HUES6 (cell line): ENCODE results near the gene ATAD3C.

Source experiments
- H3K27ac ChIP-seq: 2 replicates; pipeline ENCODE4 v1.7.0; 2013; ENCODE audit warnings: low read depth, mild to moderate bottlenecking, low read length, inconsistent platforms
- H3K27me3 ChIP-seq: 2 replicates; pipeline ENCODE4 v1.6.1; 2013; ENCODE audit warnings: low read length; ENCODE audit not compliant: control insufficient read depth, insufficient read depth
- H3K36me3 ChIP-seq: 2 replicates; pipeline ENCODE4 v1.6.1; 2013; ENCODE audit warnings: low read length; ENCODE audit not compliant: control insufficient read depth, insufficient read depth
- H3K4me1 ChIP-seq: 2 replicates; pipeline ENCODE4 v1.6.1; 2013; ENCODE audit warnings: low read length; ENCODE audit not compliant: control insufficient read depth, insufficient read depth
- H3K4me3 ChIP-seq: 2 replicates; pipeline ENCODE4 v1.5.1; 2013; ENCODE audit warnings: low read depth, low read length
- H3K9ac ChIP-seq: one replicate; pipeline ENCODE4 v1.6.1; 2013; ENCODE audit warnings: mild to moderate bottlenecking, low read length
- H3K9me3 ChIP-seq: 2 replicates; pipeline ENCODE4 v1.6.1; 2013; ENCODE audit warnings: low read depth, low read length; ENCODE audit not compliant: control insufficient read depth, insufficient read depth

Gene ATAD3C

GRCh38 chr1:1432951-1433803 lies 16.3 kb upstream of the ATAD3C start:
- H3K27me3 ChIP-seq = peaks cover 7% of the 10 kb centered on the region; the same call in 1 of the 2 replicates
- H3K4me1 ChIP-seq = peaks cover 61% of the 10 kb centered on the region
- H3K36me3 ChIP-seq = no peaks in the 10 kb centered on the region
- peak overlapping the region; percentile 62; the same call in 1 of the 2 replicates for H3K4me3 ChIP-seq
- peak overlapping the region; percentile 87 for H3K9ac ChIP-seq
- no peaks in the 10 kb centered on the region for H3K9me3 ChIP-seq
- H3K27ac ChIP-seq = peak overlapping the region; percentile 84; the same call in 1 of the 2 replicates

DNA sequence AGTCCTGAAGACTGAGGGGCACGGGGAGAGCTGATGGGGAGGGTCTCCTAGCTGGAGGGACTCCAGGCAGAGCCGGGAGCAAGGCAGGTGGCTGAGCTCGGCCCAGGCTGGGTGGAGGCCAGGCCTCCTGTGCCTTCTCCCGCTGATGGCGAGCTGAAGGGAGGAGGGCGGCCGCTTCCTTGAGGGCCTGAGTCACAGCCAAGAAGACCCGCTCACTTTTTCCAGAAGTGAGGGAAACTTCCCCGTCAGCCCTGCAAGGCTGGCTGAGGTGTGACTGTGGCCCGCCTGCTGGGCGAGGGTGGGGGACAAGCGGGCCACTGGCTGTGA lies 15.7 kb upstream of the ATAD3C start:
- Histone ChIP-seq H3K4me3 (peak overlapping the region; percentile 62; the same call in 1 of the 2 replicates), H3K9ac (peak overlapping the region; percentile 87), H3K9me3 (no peaks in the 10 kb centered on the region), H3K4me1 (peaks cover 61% of the 10 kb centered on the region), H3K27me3 (peaks cover 7% of the 10 kb centered on the region; the same call in 1 of the 2 replicates), H3K36me3 (no peaks in the 10 kb centered on the region), H3K27ac (peak overlapping the region; percentile 84; the same call in 1 of the 2 replicates)

- Histone ChIP-seq H3K9ac (peak overlapping the region; percentile 87), H3K4me3 (peak overlapping the region; percentile 62), H3K9me3 (no peaks in the 10 kb centered on the region), H3K4me1 (peaks cover 61% of the 10 kb centered on the region), H3K27me3 (peaks cover 7% of the 10 kb centered on the region; the same call in 1 of the 2 replicates), H3K27ac (peak overlapping the region; percentile 84; the same call in 1 of the 2 replicates), H3K36me3 (no peaks in the 10 kb centered on the region; the same call in 1 of the 2 replicates)
Measured at GRCh38 chr1:1434131-1434823, 15.2 kb upstream of the ATAD3C start.

- peaks cover 61% of the 10 kb centered on the region for H3K4me1 ChIP-seq
- peak overlapping the region; percentile 87 for H3K9ac ChIP-seq
- H3K27me3 ChIP-seq = peaks cover 7% of the 10 kb centered on the region; the same call in 1 of the 2 replicates
- peak overlapping the region; percentile 62 for H3K4me3 ChIP-seq
- H3K9me3 ChIP-seq = no peaks in the 10 kb centered on the region
- no peaks in the 10 kb centered on the region; the same call in 1 of the 2 replicates for H3K36me3 ChIP-seq
- H3K27ac ChIP-seq = peak overlapping the region; percentile 84; the same call in 1 of the 2 replicates
Measured at GRCh38 chr1:1434824-1435105, 14.7 kb upstream of the ATAD3C start.

- peak within 1 kb of the TSS; percentile 62 for H3K4me3 ChIP-seq
- H3K4me1 ChIP-seq = peaks cover 57% of the 10 kb centered on the region
- no peaks in the 10 kb centered on the region for H3K9me3 ChIP-seq
- H3K27me3 ChIP-seq = peaks cover 7% of the 10 kb centered on the region; the same call in 1 of the 2 replicates
- peak within 1 kb of the TSS; percentile 84; the same call in 1 of the 2 replicates for H3K27ac ChIP-seq
- H3K36me3 ChIP-seq = no peaks in the 10 kb centered on the region; the same call in 1 of the 2 replicates
- peak within 1 kb of the TSS; percentile 87 for H3K9ac ChIP-seq
Measured at GRCh38 chr1:1435106-1435903, 14.2 kb upstream of the ATAD3C start, which contains the start of gene VWA1. VWA1 (plus strand) TSS chr1:1435690; CDS start chr1:1435749, 59 bp downstream.

GRCh38 chr1:1435911-1436629 lies 13.4 kb upstream of the ATAD3C start:
- Histone ChIP-seq H3K9ac (peak overlapping the region; percentile 64), H3K27ac (no peak overlapping the region), H3K4me3 (peak overlapping the region; percentile 62), H3K4me1 (peaks cover 57% of the 10 kb centered on the region), H3K9me3 (no peaks in the 10 kb centered on the region), H3K27me3 (peaks cover 7% of the 10 kb centered on the region; the same call in 1 of the 2 replicates), H3K36me3 (no peaks in the 10 kb centered on the region; the same call in 1 of the 2 replicates)

- Histone ChIP-seq H3K9ac (peak overlapping the region; percentile 64), H3K4me3 (peak overlapping the region; percentile 62), H3K4me1 (peaks cover 54% of the 10 kb centered on the region), H3K27ac (no peak overlapping the region), H3K27me3 (peaks cover 7% of the 10 kb centered on the region; the same call in 1 of the 2 replicates), H3K36me3 (no peaks in the 10 kb centered on the region; the same call in 1 of the 2 replicates), H3K9me3 (no peaks in the 10 kb centered on the region)
Measured at GRCh38 chr1:1436630-1437032, 12.9 kb upstream of the ATAD3C start.

DNA sequence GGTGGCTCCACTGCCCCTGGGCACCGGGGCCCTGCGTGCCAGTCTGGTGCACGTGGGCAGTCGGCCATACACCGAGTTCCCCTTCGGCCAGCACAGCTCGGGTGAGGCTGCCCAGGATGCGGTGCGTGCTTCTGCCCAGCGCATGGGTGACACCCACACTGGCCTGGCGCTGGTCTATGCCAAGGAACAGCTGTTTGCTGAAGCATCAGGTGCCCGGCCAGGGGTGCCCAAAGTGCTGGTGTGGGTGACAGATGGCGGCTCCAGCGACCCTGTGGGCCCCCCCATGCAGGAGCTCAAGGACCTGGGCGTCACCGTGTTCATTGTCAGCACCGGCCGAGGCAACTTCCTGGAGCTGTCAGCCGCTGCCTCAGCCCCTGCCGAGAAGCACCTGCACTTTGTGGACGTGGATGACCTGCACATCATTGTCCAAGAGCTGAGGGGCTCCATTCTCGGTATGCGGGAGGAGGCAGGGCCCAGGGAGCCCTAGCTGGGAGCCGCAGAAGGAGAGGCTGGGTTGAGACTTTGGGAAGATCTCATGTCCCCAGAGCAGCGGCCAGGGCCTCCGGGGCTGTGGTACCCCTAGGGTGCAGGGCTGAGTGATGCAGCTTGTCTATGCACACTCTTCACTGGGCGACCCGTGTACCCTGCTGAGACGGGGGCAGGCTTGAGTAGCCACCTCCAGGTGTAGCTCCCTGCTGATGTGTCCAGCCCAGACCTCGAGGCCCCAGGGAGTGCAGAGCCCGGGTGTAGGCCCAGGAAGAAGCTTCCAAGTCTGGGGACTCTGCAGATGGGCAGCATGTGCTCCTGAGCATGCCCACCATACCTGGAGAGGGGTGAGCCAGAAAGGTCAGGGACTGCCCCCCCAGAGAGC lies 12.2 kb upstream of the ATAD3C start:
- no peaks in the 10 kb centered on the region for H3K9me3 ChIP-seq
- peaks cover 7% of the 10 kb centered on the region; the same call in 1 of the 2 replicates for H3K27me3 ChIP-seq
- H3K36me3 ChIP-seq = no peaks in the 10 kb centered on the region; the same call in 1 of the 2 replicates
- peaks cover 48% of the 10 kb centered on the region for H3K4me1 ChIP-seq
- H3K4me3 ChIP-seq = no peak overlapping the region
- H3K27ac ChIP-seq = no peak overlapping the region
- H3K9ac ChIP-seq = no peak overlapping the region

GRCh38 chr1:1437904-1438376 lies 11.5 kb upstream of the ATAD3C start:
- Histone ChIP-seq H3K27me3 (peaks cover 7% of the 10 kb centered on the region; the same call in 1 of the 2 replicates), H3K4me1 (peaks cover 41% of the 10 kb centered on the region), H3K4me3 (no peak overlapping the region), H3K9me3 (no peaks in the 10 kb centered on the region), H3K27ac (no peak overlapping the region), H3K36me3 (no peaks in the 10 kb centered on the region; the same call in 1 of the 2 replicates), H3K9ac (no peak overlapping the region)
